ENCODE measurements around the gene TIMM22. TPM values are rescaled to one million over a fixed set of nuclear protein-coding genes. Genes with fewer than 3 reads are reported as not detected.

Gene TIMM22
- total and polyA plus RNA-seq, 2 of the 13 experiments (the other 11 are each of a cell fraction or from before 2014, with no cell fraction given) = 6.2 to 15.5 TPM

DNA sequence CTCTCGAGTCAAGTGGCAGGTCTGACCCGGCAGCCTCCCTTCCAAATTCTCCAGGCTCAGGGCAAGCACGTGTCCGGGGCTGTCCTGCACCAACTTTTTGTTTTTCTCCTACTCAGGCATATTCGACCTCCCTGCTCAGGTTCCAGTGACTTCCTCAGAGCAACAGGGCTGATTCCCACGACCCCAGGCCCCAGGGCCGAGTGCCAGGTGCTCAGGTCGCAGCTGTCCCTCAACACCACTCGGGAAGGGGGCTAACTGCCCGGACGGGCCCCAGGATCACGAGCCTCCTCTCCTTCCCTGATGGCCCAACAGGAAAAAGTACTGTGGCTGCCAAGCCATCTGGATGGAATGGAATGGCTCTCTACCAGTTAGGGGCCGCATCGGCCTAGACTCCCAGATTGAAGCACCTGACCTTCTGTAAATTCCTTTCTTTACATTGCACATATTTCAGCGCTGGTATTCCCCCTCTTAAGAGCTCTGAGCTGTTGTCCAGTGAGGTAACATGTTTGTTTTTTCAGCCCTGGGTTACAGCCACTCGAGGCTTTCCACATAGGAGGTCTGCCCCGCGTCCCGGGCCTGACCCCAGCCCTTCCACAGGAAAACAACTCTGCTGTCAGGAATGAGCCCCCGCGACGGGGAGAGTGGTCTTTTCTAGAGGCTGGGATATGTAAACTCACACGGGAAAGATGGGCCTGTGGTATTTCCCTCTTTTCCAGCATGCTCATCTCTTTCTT is 42.3 kb upstream of the TIMM22 start (continued):
- TF ChIP-seq, protein P1, sequence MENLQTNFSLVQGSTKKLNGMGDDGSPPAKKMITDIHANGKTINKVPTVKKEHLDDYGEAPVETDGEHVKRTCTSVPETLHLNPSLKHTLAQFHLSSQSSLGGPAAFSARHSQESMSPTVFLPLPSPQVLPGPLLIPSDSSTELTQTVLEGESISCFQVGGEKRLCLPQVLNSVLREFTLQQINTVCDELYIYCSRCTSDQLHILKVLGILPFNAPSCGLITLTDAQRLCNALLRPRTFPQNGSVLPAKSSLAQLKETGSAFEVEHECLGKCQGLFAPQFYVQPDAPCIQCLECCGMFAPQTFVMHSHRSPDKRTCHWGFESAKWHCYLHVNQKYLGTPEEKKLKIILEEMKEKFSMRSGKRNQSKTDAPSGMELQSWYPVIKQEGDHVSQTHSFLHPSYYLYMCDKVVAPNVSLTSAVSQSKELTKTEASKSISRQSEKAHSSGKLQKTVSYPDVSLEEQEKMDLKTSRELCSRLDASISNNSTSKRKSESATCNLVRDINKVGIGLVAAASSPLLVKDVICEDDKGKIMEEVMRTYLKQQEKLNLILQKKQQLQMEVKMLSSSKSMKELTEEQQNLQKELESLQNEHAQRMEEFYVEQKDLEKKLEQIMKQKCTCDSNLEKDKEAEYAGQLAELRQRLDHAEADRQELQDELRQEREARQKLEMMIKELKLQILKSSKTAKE (CRISPR knock-in tag; IDR thresholded peaks at IDR 0.05; ENCODE audit: borderline replicate concordance) = no peak
- peak; percentile 54 for TF ChIP-seq SKI (IDR thresholded peaks at IDR 0.05; ENCODE audit: partially characterized antibody)
- peak; percentile 71; the same call in 1 of the 2 replicates for TF ChIP-seq RXRB (CRISPR knock-in tag; IDR thresholded peaks at IDR 0.05; ENCODE audit: borderline replicate concordance)
- TF ChIP-seq SOX13 (IDR thresholded peaks at IDR 0.05) = no peak
- peak in 1 of 2 experiments; percentile 75; a peak in 2 of 4 replicates for TF ChIP-seq SOX13 (CRISPR knock-in tag; conservative IDR thresholded peaks at IDR 0.05 in 1 of 2, IDR thresholded peaks at IDR 0.05 in 1 of 2)
- peak; percentile 72; the same call in 1 of the 2 replicates for TF ChIP-seq FOXK1 (CRISPR knock-in tag; IDR thresholded peaks at IDR 0.05; ENCODE audit: borderline replicate concordance, low read depth)
- no peak for TF ChIP-seq MAZ (IDR thresholded peaks at IDR 0.05; ENCODE audit: borderline replicate concordance, low read depth, low read length)
- TF ChIP-seq MAZ (CRISPR knock-in tag; IDR thresholded peaks at IDR 0.05; ENCODE audit: low read depth) = no peak
- peak; percentile 49 for TF ChIP-seq TBL1XR1 (IDR thresholded peaks at IDR 0.05; ENCODE audit: borderline replicate concordance, low read length, partially characterized antibody)
- TF ChIP-seq SMARCE1 (IDR thresholded peaks at IDR 0.05; ENCODE audit: borderline replicate concordance) = no peak
- no peak for TF ChIP-seq RFX3 (CRISPR knock-in tag; IDR thresholded peaks at IDR 0.05)
- TF ChIP-seq HNRNPL (IDR thresholded peaks at IDR 0.05; ENCODE audit: low read depth, low read length) = no peak
- TF ChIP-seq, protein P2, sequence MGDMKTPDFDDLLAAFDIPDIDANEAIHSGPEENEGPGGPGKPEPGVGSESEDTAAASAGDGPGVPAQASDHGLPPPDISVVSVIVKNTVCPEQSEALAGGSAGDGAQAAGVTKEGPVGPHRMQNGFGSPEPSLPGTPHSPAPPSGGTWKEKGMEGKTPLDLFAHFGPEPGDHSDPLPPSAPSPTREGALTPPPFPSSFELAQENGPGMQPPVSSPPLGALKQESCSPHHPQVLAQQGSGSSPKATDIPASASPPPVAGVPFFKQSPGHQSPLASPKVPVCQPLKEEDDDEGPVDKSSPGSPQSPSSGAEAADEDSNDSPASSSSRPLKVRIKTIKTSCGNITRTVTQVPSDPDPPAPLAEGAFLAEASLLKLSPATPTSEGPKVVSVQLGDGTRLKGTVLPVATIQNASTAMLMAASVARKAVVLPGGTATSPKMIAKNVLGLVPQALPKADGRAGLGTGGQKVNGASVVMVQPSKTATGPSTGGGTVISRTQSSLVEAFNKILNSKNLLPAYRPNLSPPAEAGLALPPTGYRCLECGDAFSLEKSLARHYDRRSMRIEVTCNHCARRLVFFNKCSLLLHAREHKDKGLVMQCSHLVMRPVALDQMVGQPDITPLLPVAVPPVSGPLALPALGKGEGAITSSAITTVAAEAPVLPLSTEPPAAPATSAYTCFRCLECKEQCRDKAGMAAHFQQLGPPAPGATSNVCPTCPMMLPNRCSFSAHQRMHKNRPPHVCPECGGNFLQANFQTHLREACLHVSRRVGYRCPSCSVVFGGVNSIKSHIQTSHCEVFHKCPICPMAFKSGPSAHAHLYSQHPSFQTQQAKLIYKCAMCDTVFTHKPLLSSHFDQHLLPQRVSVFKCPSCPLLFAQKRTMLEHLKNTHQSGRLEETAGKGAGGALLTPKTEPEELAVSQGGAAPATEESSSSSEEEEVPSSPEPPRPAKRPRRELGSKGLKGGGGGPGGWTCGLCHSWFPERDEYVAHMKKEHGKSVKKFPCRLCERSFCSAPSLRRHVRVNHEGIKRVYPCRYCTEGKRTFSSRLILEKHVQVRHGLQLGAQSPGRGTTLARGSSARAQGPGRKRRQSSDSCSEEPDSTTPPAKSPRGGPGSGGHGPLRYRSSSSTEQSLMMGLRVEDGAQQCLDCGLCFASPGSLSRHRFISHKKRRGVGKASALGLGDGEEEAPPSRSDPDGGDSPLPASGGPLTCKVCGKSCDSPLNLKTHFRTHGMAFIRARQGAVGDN (CRISPR knock-in tag; IDR thresholded peaks at IDR 0.05) = peak; percentile 57
- TF ChIP-seq, protein P3, sequence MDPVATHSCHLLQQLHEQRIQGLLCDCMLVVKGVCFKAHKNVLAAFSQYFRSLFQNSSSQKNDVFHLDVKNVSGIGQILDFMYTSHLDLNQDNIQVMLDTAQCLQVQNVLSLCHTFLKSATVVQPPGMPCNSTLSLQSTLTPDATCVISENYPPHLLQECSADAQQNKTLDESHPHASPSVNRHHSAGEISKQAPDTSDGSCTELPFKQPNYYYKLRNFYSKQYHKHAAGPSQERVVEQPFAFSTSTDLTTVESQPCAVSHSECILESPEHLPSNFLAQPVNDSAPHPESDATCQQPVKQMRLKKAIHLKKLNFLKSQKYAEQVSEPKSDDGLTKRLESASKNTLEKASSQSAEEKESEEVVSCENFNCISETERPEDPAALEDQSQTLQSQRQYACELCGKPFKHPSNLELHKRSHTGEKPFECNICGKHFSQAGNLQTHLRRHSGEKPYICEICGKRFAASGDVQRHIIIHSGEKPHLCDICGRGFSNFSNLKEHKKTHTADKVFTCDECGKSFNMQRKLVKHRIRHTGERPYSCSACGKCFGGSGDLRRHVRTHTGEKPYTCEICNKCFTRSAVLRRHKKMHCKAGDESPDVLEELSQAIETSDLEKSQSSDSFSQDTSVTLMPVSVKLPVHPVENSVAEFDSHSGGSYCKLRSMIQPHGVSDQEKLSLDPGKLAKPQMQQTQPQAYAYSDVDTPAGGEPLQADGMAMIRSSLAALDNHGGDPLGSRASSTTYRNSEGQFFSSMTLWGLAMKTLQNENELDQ (CRISPR knock-in tag; IDR thresholded peaks at IDR 0.05; ENCODE audit: borderline replicate concordance) = no peak
- TF ChIP-seq HNRNPH1 (optimal IDR thresholded peaks at IDR 0.05; ENCODE audit: low read depth, low read length) = no peak
- TF ChIP-seq THAP11 (CRISPR knock-in tag; IDR thresholded peaks at IDR 0.05) = peak; percentile 35; the same call in 1 of the 2 replicates
- no peak for TF ChIP-seq HOXA9 (CRISPR knock-in tag; IDR thresholded peaks at IDR 0.05; ENCODE audit: borderline replicate concordance)
- TF ChIP-seq ZNF12 (CRISPR knock-in tag; IDR thresholded peaks at IDR 0.05) = no peak
- TF ChIP-seq NFKBIZ (CRISPR knock-in tag; IDR thresholded peaks at IDR 0.05) = no peak
- no peak for TF ChIP-seq AKAP8 (CRISPR knock-in tag; IDR thresholded peaks at IDR 0.05)
- no peak for TF ChIP-seq KLF9 (CRISPR knock-in tag; IDR thresholded peaks at IDR 0.05; ENCODE audit: low read depth)
- TF ChIP-seq ZNF556 (CRISPR knock-in tag; IDR thresholded peaks at IDR 0.05; ENCODE audit: borderline replicate concordance) = no peak
